OCI-LY7 (cell line): ENCODE measurements around the gene CDHR5. TPM values are rescaled to one million over a fixed set of nuclear protein-coding genes. Genes with fewer than 3 reads are reported as not detected.

Source experiments
- BruUV-seq: library from RNA; stranded (reverse); fragments of 400-500 nt; replicated peaks from 2 replicates; lab custom pipeline; 2021; lab: Mats Ljungman, UMichigan
- CTCF ChIA-PET: fragments of 300-600 bp; sonication (Branson Sonifier 250); formaldehyde crosslinking; loops from one replicate; lab custom pipeline; 2022; ENCODE audit warnings: antibody characterized with exemption; ENCODE audit not compliant: unreplicated experiment; lab: Charles Lee
- POLR2A ChIA-PET: fragments of 300-600 bp; sonication (Branson Sonifier 250); formaldehyde crosslinking; loops from one replicate; lab custom pipeline; 2022; ENCODE audit warnings: antibody characterized with exemption; lab: Charles Lee
- DNase-seq: peaks from one replicate; pipeline ENCODE4 v3.0.0-alpha.2; 2015; ENCODE audit warnings: low spot score
- H2AFZ ChIP-seq: fragments of 200-600 bp; sonication (generic), shearing (Covaris generic); 2 replicates; pipeline ENCODE4 v1.6.1; 2014; ENCODE audit warnings: mild to moderate bottlenecking, antibody characterized with exemption, low read length, moderate library complexity
- H3K27ac ChIP-seq: fragments of 200-600 bp; sonication (generic); 2 replicates; pipeline ENCODE4 v1.5.1; 2014; ENCODE audit warnings: mixed run types, low read depth, mild to moderate bottlenecking, moderate library complexity, low read length, inconsistent platforms; ENCODE audit not compliant: poor library complexity, severe bottlenecking
- H3K36me3 ChIP-seq: fragments of 200-600 bp; sonication (generic); 2 replicates; pipeline ENCODE4 v1.6.1; 2014; ENCODE audit warnings: mild to moderate bottlenecking, antibody characterized with exemption, low read length, moderate library complexity, mixed read lengths; ENCODE audit not compliant: insufficient read depth
- H3K4me1 ChIP-seq: fragments of 200-600 bp; sonication (generic); 2 replicates; pipeline ENCODE4 v1.5.1; 2014; ENCODE audit warnings: mild to moderate bottlenecking, low read length; ENCODE audit not compliant: insufficient read depth, poor library complexity, severe bottlenecking
- H3K4me2 ChIP-seq: fragments of 200-600 bp; sonication (generic); 2 replicates; pipeline ENCODE4 v1.6.1; 2014; ENCODE audit warnings: mild to moderate bottlenecking, low read length
- H3K4me3 ChIP-seq: fragments of 200-600 bp; sonication (generic); 2 replicates; pipeline ENCODE4 v1.5.1; 2014; ENCODE audit warnings: mild to moderate bottlenecking, low read depth, low read length; ENCODE audit not compliant: poor library complexity, severe bottlenecking
- H3K79me2 ChIP-seq: fragments of 200-600 bp; sonication (generic); 2 replicates; pipeline ENCODE4 v1.6.1; 2016; ENCODE audit warnings: low read depth, mild to moderate bottlenecking, low read length, moderate library complexity, mixed read lengths; ENCODE audit not compliant: insufficient read depth
- H3K9me2 ChIP-seq: fragments of 200-600 bp; sonication (generic); 2 replicates; pipeline ENCODE4 v1.6.1; 2016; ENCODE audit warnings: mild to moderate bottlenecking, low read length, mixed read lengths; ENCODE audit not compliant: insufficient read depth
- H3K9me3 ChIP-seq: fragments of 200-600 bp; sonication (generic); 2 replicates; pipeline ENCODE4 v1.6.1; 2014; ENCODE audit warnings: mild to moderate bottlenecking, mixed run types, low read length, mixed read lengths
- H4K20me1 ChIP-seq: fragments of 200-600 bp; sonication (generic); 2 replicates; pipeline ENCODE4 v1.6.1; 2014; ENCODE audit warnings: mild to moderate bottlenecking, antibody characterized with exemption, low read length, moderate library complexity, mixed read lengths; ENCODE audit not compliant: insufficient read depth
- EZH2phosphoT487 ChIP-seq: fragments of 200-600 bp; sonication (generic); IDR thresholded peaks from 2 replicates; pipeline ENCODE4 v1.6.1; 2018; ENCODE audit warnings: low read depth, borderline replicate concordance, mild to moderate bottlenecking, mixed run types, antibody characterized with exemption, low read length, moderate library complexity, mixed read lengths
- intact Hi-C: fragments of 100-400 bp; cut with micrococcal nuclease; formaldehyde crosslinking; loops from one replicate; pipeline ENCODE4 v1.10.0; 2022; ENCODE audit not compliant: unreplicated experiment
- total RNA-seq, 2 experiments: library from RNA; depleted of rRNA in 1 of 2; stranded (reverse); fragments of >200 nt in 1 of 2; shearing (Covaris generic) in 1 of 2; gene quantifications; 2 replicates each; pipeline ENCODE4 v1.2.3, GENCODE V29; 2014 to 2022
- TF ChIP-seq, protein P1 (sequence below): fragments of 200-600 bp; sonication (generic); conservative IDR thresholded peaks from 2 replicates; pipeline ENCODE4 v1.5.1; 2014; ENCODE audit warnings: mild to moderate bottlenecking, antibody characterized with exemption, low read length, moderate library complexity, mixed read lengths

Gene CDHR5
- total RNA-seq, 2 experiments from 2014 or later = not detected

DNA sequence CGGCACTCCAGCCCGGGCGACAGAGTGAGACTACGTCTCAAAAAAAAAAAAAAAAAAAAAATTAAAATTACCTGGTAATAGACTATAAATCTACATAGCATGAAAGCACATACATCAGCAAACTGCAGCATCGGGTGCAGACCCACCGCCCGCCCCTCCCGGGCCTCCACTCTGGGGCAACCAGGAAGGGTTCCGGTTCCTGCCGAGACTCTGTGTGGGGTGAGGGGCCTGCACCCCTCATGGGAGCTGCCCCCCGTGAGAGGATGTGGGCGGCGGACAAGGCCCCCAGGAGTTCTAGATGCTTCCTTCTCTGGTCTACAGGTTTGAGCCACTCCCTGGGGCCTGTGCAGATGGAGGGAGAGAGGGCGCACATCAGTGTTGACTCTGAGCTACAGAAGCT lies 21.5 kb upstream of the CDHR5 start:
- Histone ChIP-seq H3K36me3 (peaks cover 59% of the 10 kb centered on the region), H3K4me2 (no peak overlapping the region), H3K79me2 (no peaks in the 10 kb centered on the region), H3K9me3 (no peaks in the 10 kb centered on the region), H3K4me1 (no peaks in the 10 kb centered on the region), H4K20me1 (no peaks in the 10 kb centered on the region), H3K4me3 (no peak overlapping the region), H3K27ac (no peak overlapping the region), H3K9me2 (no peaks in the 10 kb centered on the region), H2AFZ (no peak overlapping the region)
- no peak for DNase-seq
- CTCF ChIA-PET = no interaction called here
- POLR2A ChIA-PET = no interaction called here
- intact Hi-C loops = no loop called here
- TF ChIP-seq EZH2phosphoT487 = no peak
- TF ChIP-seq, protein P1, sequence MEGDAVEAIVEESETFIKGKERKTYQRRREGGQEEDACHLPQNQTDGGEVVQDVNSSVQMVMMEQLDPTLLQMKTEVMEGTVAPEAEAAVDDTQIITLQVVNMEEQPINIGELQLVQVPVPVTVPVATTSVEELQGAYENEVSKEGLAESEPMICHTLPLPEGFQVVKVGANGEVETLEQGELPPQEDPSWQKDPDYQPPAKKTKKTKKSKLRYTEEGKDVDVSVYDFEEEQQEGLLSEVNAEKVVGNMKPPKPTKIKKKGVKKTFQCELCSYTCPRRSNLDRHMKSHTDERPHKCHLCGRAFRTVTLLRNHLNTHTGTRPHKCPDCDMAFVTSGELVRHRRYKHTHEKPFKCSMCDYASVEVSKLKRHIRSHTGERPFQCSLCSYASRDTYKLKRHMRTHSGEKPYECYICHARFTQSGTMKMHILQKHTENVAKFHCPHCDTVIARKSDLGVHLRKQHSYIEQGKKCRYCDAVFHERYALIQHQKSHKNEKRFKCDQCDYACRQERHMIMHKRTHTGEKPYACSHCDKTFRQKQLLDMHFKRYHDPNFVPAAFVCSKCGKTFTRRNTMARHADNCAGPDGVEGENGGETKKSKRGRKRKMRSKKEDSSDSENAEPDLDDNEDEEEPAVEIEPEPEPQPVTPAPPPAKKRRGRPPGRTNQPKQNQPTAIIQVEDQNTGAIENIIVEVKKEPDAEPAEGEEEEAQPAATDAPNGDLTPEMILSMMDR = no peak
- no TSS peak for BruUV-seq

DNA sequence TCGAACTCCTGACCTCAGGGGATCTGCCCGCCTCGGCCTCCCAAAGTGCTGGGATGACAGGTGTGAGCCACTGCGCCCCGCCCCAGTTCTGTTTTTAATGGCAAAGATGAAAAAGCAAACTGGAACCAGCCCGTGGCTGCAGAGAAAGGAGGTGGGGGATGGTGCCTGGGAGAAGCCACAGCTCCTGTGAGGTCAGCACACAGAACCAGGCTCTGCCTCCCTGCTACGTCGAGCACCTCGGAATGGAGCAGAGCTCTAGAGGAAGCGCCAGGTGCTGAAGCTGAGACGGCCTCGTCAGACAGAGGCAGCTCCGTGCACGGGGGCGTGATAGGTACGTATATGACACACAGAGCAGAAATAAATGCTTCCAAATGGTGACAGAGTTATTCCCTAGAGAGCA lies 20.8 kb upstream of the CDHR5 start:
- intact Hi-C loops = no loop called here
- H3K79me2 ChIP-seq = no peaks in the 10 kb centered on the region
- H3K27ac ChIP-seq = no peak overlapping the region
- ChIA-PET POLR2A (no interaction called here), CTCF (no interaction called here)
- BruUV-seq = no TSS peak
- no peaks in the 10 kb centered on the region for H3K9me2 ChIP-seq
- H3K4me3 ChIP-seq = no peak overlapping the region
- H3K36me3 ChIP-seq = peaks cover 55% of the 10 kb centered on the region
- H3K4me1 ChIP-seq = peaks cover 6% of the 10 kb centered on the region
- H3K9me3 ChIP-seq = no peaks in the 10 kb centered on the region
- TF ChIP-seq EZH2phosphoT487 = no peak
- TF ChIP-seq, protein P1 = no peak
- H4K20me1 ChIP-seq = no peaks in the 10 kb centered on the region
- DNase-seq = no peak
- H2AFZ ChIP-seq = no peak overlapping the region
- no peak overlapping the region for H3K4me2 ChIP-seq

- no TSS peak for BruUV-seq
- Histone ChIP-seq H3K9me2 (no peaks in the 10 kb centered on the region), H3K4me1 (peaks cover 9% of the 10 kb centered on the region), H3K79me2 (no peaks in the 10 kb centered on the region), H3K36me3 (peaks cover 47% of the 10 kb centered on the region), H3K27ac (no peak overlapping the region), H4K20me1 (no peaks in the 10 kb centered on the region), H3K4me3 (no peak overlapping the region), H3K4me2 (no peak overlapping the region), H3K9me3 (no peaks in the 10 kb centered on the region), H2AFZ (no peak overlapping the region)
- CTCF ChIA-PET = no interaction called here
- no peak for DNase-seq
- POLR2A ChIA-PET = no interaction called here
- TF ChIP-seq, protein P1 = no peak
- no peak for TF ChIP-seq EZH2phosphoT487
- intact Hi-C loops = no loop called here
Observed at GRCh38 chr11:643849-644738, 19.3 kb upstream of the CDHR5 start.
